Measurements from ENCODE around the gene LDAH. TPM values are rescaled to one million over a fixed set of nuclear protein-coding genes. Genes with fewer than 3 reads are reported as not detected.
"Not testable (repeated sequence)": the region's sequence is repeated elsewhere in the genome, so short reads cannot be mapped to it uniquely, and the experiment has no call there.

LDAH gene
- polyA plus RNA-seq, 3 donors: 38.7 to 42.2 (median 39.1) TPM

GRCh38 chr2:20793944-20794343 is 29.0 kb downstream of the LDAH start:
- not testable (repeated sequence) for DNase-seq (ENCODE audit: low read depth in 3 of 3, low spot score in 2 of 3)

- no peak for DNase-seq (ENCODE audit: low read depth in 3 of 3, low spot score in 2 of 3)
These were observed 41.1 kb downstream of the LDAH start for GRCh38 chr2:20781656-20782265.

- DNase-seq (ENCODE audit: low read depth in 3 of 3, low spot score in 2 of 3): no peak
These were observed 51.6 kb downstream of the LDAH start for GRCh38 chr2:20771299-20771698.

GRCh38 chr2:20766798-20767644 is 55.9 kb downstream of the LDAH start:
- DNase-seq (ENCODE audit: low read depth in 3 of 3, low spot score in 2 of 3): no peak

- no peak for DNase-seq (ENCODE audit: low read depth in 3 of 3, low spot score in 2 of 3)
These were observed 56.7 kb downstream of the LDAH start for GRCh38 chr2:20766213-20766612.

GRCh38 chr2:20762945-20763683 is 59.8 kb downstream of the LDAH start:
- DNase-seq (ENCODE audit: low read depth in 3 of 3, low spot score in 2 of 3): no peak

- DNase-seq (ENCODE audit: low read depth in 3 of 3, low spot score in 2 of 3): no peak
These were observed 63.4 kb downstream of the LDAH start for GRCh38 chr2:20759487-20759886.

- no peak for DNase-seq (ENCODE audit: low read depth in 3 of 3, low spot score in 2 of 3)
These were observed 63.9 kb downstream of the LDAH start for GRCh38 chr2:20758997-20759396.

GRCh38 chr2:20757405-20758090 is 65.4 kb downstream of the LDAH start:
- DNase-seq (ENCODE audit: low read depth in 3 of 3, low spot score in 2 of 3): no peak

- DNase-seq (ENCODE audit: low read depth in 3 of 3, low spot score in 2 of 3): no peak
These were observed 67.6 kb downstream of the LDAH start for GRCh38 chr2:20755132-20755800.

GRCh38 chr2:20752293-20752692 is 70.6 kb downstream of the LDAH start:
- no peak for DNase-seq (ENCODE audit: low read depth in 3 of 3, low spot score in 2 of 3)

- no peak for DNase-seq (ENCODE audit: low read depth in 3 of 3, low spot score in 2 of 3)
These were observed 75.6 kb downstream of the LDAH start for GRCh38 chr2:20747317-20747716.

GRCh38 chr2:20745924-20746555 is 76.9 kb downstream of the LDAH start:
- DNase-seq (ENCODE audit: low read depth in 3 of 3, low spot score in 2 of 3): peak in 2 of 3 donors; percentile 33 to 40

- no peak for DNase-seq (ENCODE audit: low read depth in 3 of 3, low spot score in 2 of 3)
These were observed 78.2 kb downstream of the LDAH start for GRCh38 chr2:20744366-20745335.

- DNase-seq (ENCODE audit: low read depth in 3 of 3, low spot score in 2 of 3): no peak
These were observed 84.1 kb downstream of the LDAH start for GRCh38 chr2:20738772-20739171.

GRCh38 chr2:20737505-20737904 is 85.4 kb downstream of the LDAH start:
- DNase-seq (ENCODE audit: low read depth in 3 of 3, low spot score in 2 of 3): no peak

GRCh38 chr2:20728114-20728758 is 94.7 kb downstream of the LDAH start:
- no peak for DNase-seq (ENCODE audit: low read depth in 3 of 3, low spot score in 2 of 3)

- DNase-seq (ENCODE audit: low read depth in 3 of 3, low spot score in 2 of 3): no peak
These were observed 96.0 kb downstream of the LDAH start for GRCh38 chr2:20726913-20727312.
